ENCODE data around the gene SETD6.

Gene SETD6

GRCh38 chr16:58519707-58520106 lies 4.4 kb downstream of the SETD6 start:
- no peak for TF ChIP-seq CTCF (IDR thresholded peaks at IDR 0.05; ENCODE audit: extremely low read depth, insufficient read depth, missing control alignments)
- DNase-seq (ENCODE audit: low spot score) = no peak
- in situ Hi-C loops (cut with MboI; ENCODE audit: low pct_unique_long_range_greater_than_20kb, low sequenced_read_pairs, unreplicated experiment) = no loop called here

GRCh38 chr16:58530179-58530578 lies 14.9 kb downstream of the SETD6 start:
- TF ChIP-seq CTCF (IDR thresholded peaks at IDR 0.05; ENCODE audit: extremely low read depth, insufficient read depth, missing control alignments) = no peak
- DNase-seq (ENCODE audit: low spot score) = no peak
- in situ Hi-C loops (cut with MboI; ENCODE audit: low pct_unique_long_range_greater_than_20kb, low sequenced_read_pairs, unreplicated experiment) = no loop called here

- TF ChIP-seq CTCF (IDR thresholded peaks at IDR 0.05; ENCODE audit: extremely low read depth, insufficient read depth, missing control alignments) = no peak
- DNase-seq (ENCODE audit: low spot score) = no peak
- in situ Hi-C loops (cut with MboI; ENCODE audit: low pct_unique_long_range_greater_than_20kb, low sequenced_read_pairs, unreplicated experiment) = no loop called here
Measured at GRCh38 chr16:58532414-58532813, 17.1 kb downstream of the SETD6 start.

DNA sequence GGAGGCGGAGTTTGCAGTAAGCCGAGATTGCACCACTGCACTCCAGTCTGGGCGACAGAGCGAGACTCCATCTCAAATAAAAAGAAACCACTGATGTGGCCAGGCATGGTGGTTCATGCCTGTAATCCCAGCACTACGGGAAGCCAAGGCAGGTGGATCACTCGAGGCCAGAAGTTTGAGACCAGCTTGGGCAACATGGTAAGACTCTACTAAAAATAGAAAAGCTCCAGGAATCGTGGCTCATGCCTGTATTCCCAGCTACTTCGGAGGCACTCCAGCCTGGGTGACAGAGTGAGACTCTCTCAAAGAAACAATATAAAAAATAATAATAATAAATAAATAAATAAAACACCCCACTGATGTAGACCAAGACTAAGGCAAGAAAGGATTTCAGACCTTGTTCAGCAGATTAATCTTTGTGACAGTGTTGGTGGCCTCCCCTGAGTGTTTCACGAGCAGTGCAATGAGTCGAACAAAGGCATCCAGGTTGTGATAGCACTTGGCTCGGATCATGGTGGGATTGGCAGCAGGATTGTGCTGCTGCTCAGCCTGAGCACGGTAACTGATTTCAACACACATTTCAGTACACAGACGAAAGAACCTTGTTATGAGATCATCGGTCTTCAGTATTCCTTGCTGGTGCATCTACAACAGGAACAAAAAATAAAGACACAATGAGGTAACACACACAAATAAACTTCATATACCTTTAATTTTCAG lies 18.6 kb downstream of the SETD6 start:
- no peak for DNase-seq (ENCODE audit: low spot score)
- in situ Hi-C loops (cut with MboI; ENCODE audit: low pct_unique_long_range_greater_than_20kb, low sequenced_read_pairs, unreplicated experiment) = no loop called here
- TF ChIP-seq CTCF (IDR thresholded peaks at IDR 0.05; ENCODE audit: extremely low read depth, insufficient read depth, missing control alignments) = no peak

DNA sequence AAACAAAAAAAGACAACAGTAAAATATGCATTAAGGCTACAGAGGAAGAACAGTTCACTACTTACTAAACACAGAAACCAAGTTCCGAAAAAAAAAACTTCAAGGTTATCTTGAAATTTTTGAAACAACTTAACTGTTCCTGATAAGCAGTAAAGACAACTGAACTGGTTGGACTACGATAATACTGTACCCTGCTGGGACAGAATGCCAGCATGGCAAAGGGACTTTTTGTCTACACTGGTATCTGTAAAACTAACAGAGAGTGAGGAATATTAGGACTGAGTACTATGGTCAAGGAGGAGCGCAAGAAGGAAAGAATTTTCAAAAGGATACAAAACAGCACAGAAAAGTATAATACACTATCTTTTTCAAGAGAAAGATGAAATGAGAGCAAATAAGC lies 19.8 kb downstream of the SETD6 start:
- DNase-seq (ENCODE audit: low spot score) = no peak

DNA sequence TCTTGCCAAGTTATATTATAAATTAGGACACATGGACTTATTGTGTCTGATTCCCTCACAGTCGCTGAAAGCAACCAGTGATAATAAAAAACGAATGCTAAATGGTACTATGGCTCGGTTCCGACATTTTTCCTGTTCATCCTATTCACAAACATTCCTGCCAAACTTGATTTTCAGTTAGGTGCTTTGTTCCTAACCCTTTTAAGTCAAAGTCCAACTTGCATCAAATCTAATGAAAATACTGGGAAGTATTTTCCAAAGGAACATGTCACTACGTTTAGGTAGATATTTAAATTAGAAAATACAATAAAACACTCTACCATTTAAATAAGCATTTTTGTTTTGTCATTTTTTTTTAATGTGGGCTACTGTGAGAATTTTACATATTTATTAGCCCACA lies 21.0 kb downstream of the SETD6 start:
- in situ Hi-C loops (cut with MboI; ENCODE audit: low pct_unique_long_range_greater_than_20kb, low sequenced_read_pairs, unreplicated experiment) = no loop called here
- no peak for DNase-seq (ENCODE audit: low spot score)
- no peak for TF ChIP-seq CTCF (IDR thresholded peaks at IDR 0.05; ENCODE audit: extremely low read depth, insufficient read depth, missing control alignments)

More for the DNA sequence above, 19.8 kb downstream of the SETD6 start:
- in situ Hi-C loops (cut with MboI; ENCODE audit: low pct_unique_long_range_greater_than_20kb, low sequenced_read_pairs, unreplicated experiment) = no loop called here
- no peak for TF ChIP-seq CTCF (IDR thresholded peaks at IDR 0.05; ENCODE audit: extremely low read depth, insufficient read depth, missing control alignments)
